Astrocyte of the spinal cord (primary cell): ENCODE results near the gene IL21.
"Not testable (repeated sequence)": the region's sequence is repeated elsewhere in the genome, so short reads cannot be mapped to it uniquely, and the experiment has no call there.

Source experiments
- DNase-seq: peaks from one replicate; pipeline ENCODE4 v3.0.0; 2011; ENCODE audit warnings: low read depth, low spot score
- H3K4me3 ChIP-seq: 2 replicates; pipeline ENCODE4 v1.5.1; 2011; ENCODE audit warnings: low read depth, mild to moderate bottlenecking, low read length, moderate library complexity
- in situ Hi-C: cut with HindIII; loops from 2 replicates; pipeline ENCODE4 v1.10.0; 2017; ENCODE audit warnings: low sequenced_read_pairs
- TF ChIP-seq, protein P1 (sequence below): IDR thresholded peaks from 2 replicates; pipeline ENCODE4 v1.5.1; 2012; ENCODE audit warnings: low read depth, mild to moderate bottlenecking, low read length, inconsistent platforms

Gene IL21

DNA sequence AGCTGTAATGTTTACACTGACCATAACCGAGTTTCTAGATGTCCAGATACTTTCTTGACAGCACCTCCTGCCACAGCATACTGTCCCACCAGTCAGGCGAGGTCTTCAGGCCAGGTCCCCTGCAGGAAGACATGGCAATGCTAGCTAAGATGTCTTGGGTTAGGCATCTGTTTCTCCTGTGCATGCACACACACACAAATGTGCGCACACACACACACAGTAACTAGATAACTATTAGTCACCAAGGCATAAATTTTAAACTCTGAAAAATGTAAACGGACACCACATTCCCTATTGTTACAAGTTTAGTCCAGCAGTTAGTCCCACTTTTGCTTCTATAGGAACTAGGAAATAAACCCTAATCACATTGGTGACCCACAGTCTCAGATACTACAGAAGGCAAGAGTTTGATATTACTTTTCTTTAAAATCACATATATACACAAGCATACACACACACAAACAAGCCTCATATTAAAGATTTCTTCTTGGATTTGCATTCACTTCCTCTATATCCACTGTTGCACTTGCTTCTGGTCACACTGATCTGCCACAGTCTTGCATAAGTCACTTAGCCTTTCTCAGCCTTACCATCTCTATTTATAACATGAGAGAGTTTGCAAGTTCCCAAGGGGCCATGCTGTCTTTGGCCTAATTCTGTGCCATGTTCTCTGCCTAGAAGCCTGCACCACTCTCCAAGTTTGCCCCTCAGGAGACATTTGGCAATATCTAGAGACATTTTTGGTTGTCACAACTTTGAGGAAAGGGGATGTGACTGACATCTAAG is 32.2 kb downstream of the IL21 start:
- no peak overlapping the region for H3K4me3 ChIP-seq
- in situ Hi-C loops = no loop called here
- TF ChIP-seq, protein P1, sequence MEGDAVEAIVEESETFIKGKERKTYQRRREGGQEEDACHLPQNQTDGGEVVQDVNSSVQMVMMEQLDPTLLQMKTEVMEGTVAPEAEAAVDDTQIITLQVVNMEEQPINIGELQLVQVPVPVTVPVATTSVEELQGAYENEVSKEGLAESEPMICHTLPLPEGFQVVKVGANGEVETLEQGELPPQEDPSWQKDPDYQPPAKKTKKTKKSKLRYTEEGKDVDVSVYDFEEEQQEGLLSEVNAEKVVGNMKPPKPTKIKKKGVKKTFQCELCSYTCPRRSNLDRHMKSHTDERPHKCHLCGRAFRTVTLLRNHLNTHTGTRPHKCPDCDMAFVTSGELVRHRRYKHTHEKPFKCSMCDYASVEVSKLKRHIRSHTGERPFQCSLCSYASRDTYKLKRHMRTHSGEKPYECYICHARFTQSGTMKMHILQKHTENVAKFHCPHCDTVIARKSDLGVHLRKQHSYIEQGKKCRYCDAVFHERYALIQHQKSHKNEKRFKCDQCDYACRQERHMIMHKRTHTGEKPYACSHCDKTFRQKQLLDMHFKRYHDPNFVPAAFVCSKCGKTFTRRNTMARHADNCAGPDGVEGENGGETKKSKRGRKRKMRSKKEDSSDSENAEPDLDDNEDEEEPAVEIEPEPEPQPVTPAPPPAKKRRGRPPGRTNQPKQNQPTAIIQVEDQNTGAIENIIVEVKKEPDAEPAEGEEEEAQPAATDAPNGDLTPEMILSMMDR = no peak
- peak; percentile 46 for DNase-seq

DNA sequence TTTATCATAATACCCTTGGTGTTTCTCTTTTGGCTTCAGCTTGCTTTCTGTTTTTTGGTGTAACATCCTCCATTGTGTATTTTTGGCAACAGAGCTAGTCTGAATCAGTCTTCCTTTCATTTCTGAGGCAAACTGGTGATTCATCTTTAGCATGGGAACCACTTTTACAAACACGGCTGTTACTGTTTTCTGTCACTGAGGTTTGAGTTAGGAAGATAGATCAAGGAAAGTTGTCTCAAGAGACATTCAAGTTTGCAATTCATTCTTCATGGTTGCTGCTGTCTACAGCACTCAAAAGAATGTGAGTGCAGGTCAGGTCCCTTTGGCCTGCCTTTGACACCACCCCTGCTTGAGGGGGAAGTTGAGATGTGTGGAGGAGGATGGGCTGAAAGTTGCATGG is 36.3 kb downstream of the IL21 start:
- in situ Hi-C loops = no loop called here
- H3K4me3 ChIP-seq = no peak overlapping the region
- DNase-seq = peak; percentile 84
- TF ChIP-seq, protein P1 = no peak

DNA sequence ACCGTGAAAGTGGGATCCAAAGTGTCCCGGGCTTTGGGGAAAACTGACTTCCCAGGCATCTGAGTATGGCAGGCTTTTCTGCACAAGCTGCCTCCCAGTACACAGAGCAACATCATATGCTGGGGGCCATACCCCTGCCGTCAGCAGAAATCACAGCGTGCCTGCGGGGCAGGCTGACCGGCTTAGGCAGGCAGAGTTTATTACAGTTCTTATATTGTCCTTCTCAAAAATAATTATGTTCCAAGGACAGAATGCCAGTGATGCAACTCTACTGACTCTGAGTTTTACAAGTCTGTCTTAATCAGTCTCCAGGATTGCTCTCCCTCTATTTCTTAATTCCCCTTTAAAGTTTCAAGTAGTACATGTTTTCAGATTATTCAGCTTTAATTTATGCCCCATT is 37.0 kb downstream of the IL21 start:
- no peak overlapping the region for H3K4me3 ChIP-seq
- DNase-seq = no peak
- TF ChIP-seq, protein P1 = no peak
- in situ Hi-C loops = no loop called here

DNA sequence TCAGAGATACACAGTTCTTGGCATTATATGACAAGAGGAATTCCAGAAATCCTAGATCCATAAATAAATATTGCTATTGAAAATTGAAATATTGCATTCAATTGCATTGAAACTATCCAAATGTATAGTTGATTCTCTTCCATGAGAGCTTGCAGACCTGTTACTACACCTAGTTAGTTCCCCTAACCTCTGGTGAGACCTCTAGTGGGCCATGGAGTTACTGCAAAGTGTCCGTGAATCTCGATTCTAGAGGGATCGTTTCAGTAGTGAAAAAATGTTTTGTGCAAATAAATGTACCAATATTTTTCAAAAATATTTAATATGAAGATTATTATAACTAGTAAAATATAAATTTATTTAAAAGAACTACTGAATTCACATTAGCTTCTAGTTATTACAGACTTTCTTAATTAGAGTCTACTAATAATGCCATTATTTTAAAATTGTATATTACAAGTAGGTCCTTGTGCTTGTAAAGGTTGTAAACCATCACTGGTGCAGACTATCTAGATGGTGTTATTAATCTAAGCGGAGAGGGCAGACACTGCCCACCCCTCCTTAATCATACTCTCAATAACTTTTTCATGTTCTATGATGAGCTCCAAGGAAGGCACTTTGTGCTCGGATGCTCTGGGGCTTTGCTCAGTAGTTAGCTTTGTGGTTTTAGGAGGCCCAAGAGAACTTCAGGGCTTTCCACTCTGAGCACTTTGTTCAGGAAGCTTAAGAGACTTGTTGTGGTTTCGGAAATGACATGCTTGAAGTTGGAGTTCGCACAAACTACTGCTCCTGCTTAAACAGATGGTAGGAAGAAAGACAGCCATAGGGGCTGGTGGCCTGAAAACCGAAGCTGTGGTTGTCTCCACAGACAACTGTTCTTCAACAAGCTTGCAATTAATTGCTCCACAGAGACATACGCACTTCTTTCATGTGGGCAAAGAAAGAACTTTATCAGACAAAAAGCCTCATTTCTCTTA is 42.8 kb downstream of the IL21 start:
- in situ Hi-C loops = no loop called here
- peak; percentile 41 for DNase-seq
- TF ChIP-seq, protein P1 = peak; percentile 83
- H3K4me3 ChIP-seq = no peak overlapping the region

DNA sequence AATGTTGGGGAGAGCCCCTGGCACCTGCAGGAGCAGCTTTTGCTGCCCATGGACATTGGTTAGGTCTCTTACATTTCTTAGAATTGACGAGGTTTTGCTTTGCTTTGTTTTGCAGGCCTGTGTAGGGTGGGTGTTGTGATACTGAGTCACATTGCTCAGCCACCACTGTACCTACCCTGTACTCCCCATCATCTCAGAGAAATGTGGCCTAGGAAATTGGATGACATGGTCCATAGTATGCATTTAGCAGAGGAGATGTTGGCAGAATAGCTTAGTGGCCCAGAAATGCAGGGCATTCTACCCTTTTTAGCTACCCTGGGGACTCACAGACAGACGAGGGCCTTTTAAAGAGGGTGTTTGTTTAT is 43.7 kb downstream of the IL21 start:
- TF ChIP-seq, protein P1 = no peak
- in situ Hi-C loops = no loop called here
- DNase-seq = no peak
- H3K4me3 ChIP-seq = no peak overlapping the region

DNA sequence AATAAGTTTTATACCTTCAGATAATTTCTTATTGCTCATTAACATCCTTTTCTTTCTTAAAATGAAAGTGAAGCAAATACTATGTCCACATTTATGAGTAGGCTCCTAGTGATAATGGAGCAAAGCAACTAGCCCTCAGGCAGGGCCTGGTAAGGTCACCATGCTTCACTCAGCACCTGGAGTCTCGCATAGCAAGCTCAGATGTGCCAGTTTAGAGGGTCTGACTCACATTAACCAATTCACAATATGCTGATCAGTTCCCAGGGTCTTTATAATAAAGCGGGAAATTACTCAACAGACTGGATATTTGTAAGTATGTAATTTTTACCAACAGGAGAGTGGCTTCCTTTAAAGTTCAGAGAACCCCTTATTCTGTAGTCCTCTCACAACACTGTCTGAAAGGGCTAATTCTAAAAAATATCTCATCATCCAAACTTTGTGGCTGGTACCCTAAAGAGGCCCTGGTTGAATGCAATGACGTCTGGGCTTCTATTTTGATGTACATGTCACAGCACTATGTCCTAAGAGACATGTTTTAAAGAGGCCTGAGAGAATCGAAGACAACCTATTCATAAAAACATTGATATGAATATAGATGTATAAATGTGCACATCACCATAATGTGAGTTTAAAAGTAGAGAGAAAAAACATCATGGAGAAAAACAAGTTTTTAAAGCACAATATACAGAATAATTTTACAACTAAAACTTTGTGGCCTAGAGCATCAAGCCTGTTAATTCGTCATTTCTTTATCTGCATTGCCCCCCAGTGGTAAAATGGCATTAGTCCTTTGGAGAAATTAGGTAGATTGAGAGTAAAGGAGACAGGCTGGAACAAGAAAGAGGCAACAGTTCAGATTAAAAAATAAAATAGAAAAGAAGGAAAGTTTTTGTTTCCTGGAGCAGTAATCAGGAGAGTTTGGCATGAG is 44.3 kb downstream of the IL21 start:
- TF ChIP-seq, protein P1 = peak; percentile 58
- H3K4me3 ChIP-seq = no peak overlapping the region
- in situ Hi-C loops = no loop called here
- peak; percentile 60 for DNase-seq

DNA sequence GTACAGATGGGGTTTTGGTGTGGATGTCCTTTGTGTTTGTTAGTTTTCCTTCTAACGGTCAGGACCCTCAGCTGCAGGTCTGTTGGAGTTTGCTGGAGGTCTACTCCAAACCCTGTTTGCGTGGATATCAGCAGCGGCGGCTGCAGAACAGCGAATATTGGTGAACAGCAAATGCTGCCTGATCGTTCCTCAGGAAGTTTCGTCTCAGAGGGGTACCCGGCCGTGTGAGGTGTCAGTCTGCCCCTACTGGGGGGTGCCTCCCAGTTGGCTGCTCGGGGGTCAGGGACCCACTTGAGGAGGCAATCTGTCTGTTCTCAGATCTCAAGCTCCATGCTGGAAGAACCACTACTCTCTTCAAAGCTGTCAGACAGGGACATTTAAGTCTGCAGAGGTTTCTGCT is 46.5 kb downstream of the IL21 start:
- DNase-seq, in situ Hi-C loops, H3K4me3 ChIP-seq: not testable (repeated sequence)
